ENCODE measurements around the gene FBXO17.

- TF ChIP-seq POLR2A (IDR thresholded peaks at IDR 0.05; ENCODE audit: low read length), result no peak
- TF ChIP-seq GATA1 (IDR thresholded peaks at IDR 0.05; ENCODE audit: low read depth, low read length), result no peak
Measured at GRCh38 chr19:38921420-38922274, 53.9 kb downstream of the FBXO17 start.

All from erythroblast (primary cell).